ENCODE measurements around the gene RPL37. TPM values are rescaled to one million over a fixed set of nuclear protein-coding genes. Genes with fewer than 3 reads are reported as not detected.

RPL37 gene
- total RNA-seq, 1 experiment from 2014 or later: 5,256 TPM

GRCh38 chr5:40784027-40784653 is 50.9 kb downstream of the RPL37 start:
- no peak for DNase-seq (ENCODE audit: low read depth, low spot score)
- in situ Hi-C loops (cut with HindIII; ENCODE audit: low pct_unique_long_range_greater_than_20kb, low sequenced_read_pairs): no loop called here

GRCh38 chr5:40781843-40782409 is 53.1 kb downstream of the RPL37 start:
- no peak for DNase-seq (ENCODE audit: low read depth, low spot score)
- in situ Hi-C loops (cut with HindIII; ENCODE audit: low pct_unique_long_range_greater_than_20kb, low sequenced_read_pairs): no loop called here

GRCh38 chr5:40780858-40781257 is 54.2 kb downstream of the RPL37 start:
- no peak for DNase-seq (ENCODE audit: low read depth, low spot score)
- in situ Hi-C loops (cut with HindIII; ENCODE audit: low pct_unique_long_range_greater_than_20kb, low sequenced_read_pairs): no loop called here

- in situ Hi-C loops (cut with HindIII; ENCODE audit: low pct_unique_long_range_greater_than_20kb, low sequenced_read_pairs): no loop called here
- DNase-seq (ENCODE audit: low read depth, low spot score): no peak
These were observed 54.8 kb downstream of the RPL37 start for GRCh38 chr5:40780199-40780598.

- no peak for DNase-seq (ENCODE audit: low read depth, low spot score)
- in situ Hi-C loops (cut with HindIII; ENCODE audit: low pct_unique_long_range_greater_than_20kb, low sequenced_read_pairs): no loop called here
These were observed 55.5 kb downstream of the RPL37 start for GRCh38 chr5:40779561-40779960.

- in situ Hi-C loops (cut with HindIII; ENCODE audit: low pct_unique_long_range_greater_than_20kb, low sequenced_read_pairs): no loop called here
- no peak for DNase-seq (ENCODE audit: low read depth, low spot score)
These were observed 56.9 kb downstream of the RPL37 start for GRCh38 chr5:40778133-40778532.

GRCh38 chr5:40776658-40776977 is 58.4 kb downstream of the RPL37 start:
- in situ Hi-C loops (cut with HindIII; ENCODE audit: low pct_unique_long_range_greater_than_20kb, low sequenced_read_pairs): no loop called here
- no peak for DNase-seq (ENCODE audit: low read depth, low spot score)

- DNase-seq (ENCODE audit: low read depth, low spot score): peak; percentile 37
- in situ Hi-C loops (cut with HindIII; ENCODE audit: low pct_unique_long_range_greater_than_20kb, low sequenced_read_pairs): no loop called here
These were observed 59.0 kb downstream of the RPL37 start for GRCh38 chr5:40775846-40776657.

Small RNA genes lying within 50 kb of the gene (small RNA-seq; reads per million reads assigned to genes)
- gene RF00191: 0 reads per million in 2 experiments
- gene SNORD72: 77.4 to 189 reads per million in 2 experiments

Other genes starting within 250 kb of the RPL37 start
- 0.95 and 1.0 TPM in 2 replicates for gene PTGER4, start 155.3 kb downstream of the RPL37 start, total RNA-seq (2014; rRNA removed; shearing (Covaris generic))
- gene TTC33, start 79.3 kb downstream of the RPL37 start, total RNA-seq (2014; rRNA removed; shearing (Covaris generic)): 20.4 and 21.6 TPM in 2 replicates
- 93.3 and 96.9 TPM in 2 replicates for gene PRKAA1, start 36.8 kb downstream of the RPL37 start, total RNA-seq (2014; rRNA removed; shearing (Covaris generic))
- 4.0 and 4.8 TPM in 2 replicates for gene CARD6, start 6.1 kb upstream of the RPL37 start, total RNA-seq (2014; rRNA removed; shearing (Covaris generic))
- 0.61 and 4.0 TPM in 2 replicates for gene C7, start 74.3 kb upstream of the RPL37 start, total RNA-seq (2014; rRNA removed; shearing (Covaris generic))
- not detected in 2 replicates for gene MROH2B, start 236.1 kb upstream of the RPL37 start, total RNA-seq (2014; rRNA removed; shearing (Covaris generic))

All from SK-MEL-5 (cell line).